HepG2 (cell line): ENCODE results near the gene FGF18. TPM values are rescaled to one million over a fixed set of nuclear protein-coding genes. Genes with fewer than 3 reads are reported as not detected.

Experiments used
- ATAC-seq: fragments of 200-7000 bp; cut with Tn5 transposase; 3 replicates; pipeline ENCODE4 v1.9.1; 2020; ENCODE audit warnings: mild to moderate bottlenecking, moderate library complexity
- BruUV-seq: library from RNA; stranded (reverse); fragments of 400-500 nt; replicated peaks from 2 replicates; lab custom pipeline; 2021; lab: Mats Ljungman, UMichigan
- CTCF ChIA-PET: fragments of 300-600 bp; formaldehyde crosslinking; extraction: SDS; loops from one replicate; lab custom pipeline; 2021; ENCODE audit warnings: low total read pairs, inconsistent platforms, low intra/inter-chr PET ratio; lab: Yijun Ruan, JAX
- POLR2A ChIA-PET: fragments of 350-600 bp; sonication (Branson Sonifier 250); formaldehyde crosslinking; loops from one replicate; lab custom pipeline; 2020; ENCODE audit warnings: antibody characterized with exemption, inconsistent platforms; lab: Yijun Ruan, JAX
- DNase-seq: peaks from one replicate; pipeline ENCODE4 v3.0.0-alpha.2; 2015; ENCODE audit warnings: low spot score
- FAIRE-seq: peaks from 3 replicates; lab custom pipeline; 2011; peaks lifted over from hg19 to GRCh38; lab: Jason Lieb, UNC
- H2AFZ ChIP-seq: one replicate; pipeline ENCODE4 v1.6.1; 2011; ENCODE audit warnings: low read length, inconsistent platforms
- H3K27ac ChIP-seq: fragments of 300-600 bp; 3 replicates; pipeline ENCODE4 v1.8.0; 2011; ENCODE audit warnings: mixed run types, mild to moderate bottlenecking, mixed read lengths, low read length, inconsistent platforms; ENCODE audit not compliant: insufficient read depth; ENCODE audit errors: extremely low read length
- H3K27me3 ChIP-seq, 2 experiments: fragments of 200-600 bp in 1 of 2; 2 replicates in 1 of 2; 3 replicates in 1 of 2; pipeline versions ENCODE4 v1.6.0 to v1.8.0; 2011; ENCODE audit warnings: low read length in 2 of 2, mild to moderate bottlenecking in 2 of 2, moderate library complexity in 2 of 2, inconsistent platforms in 1 of 2; ENCODE audit not compliant: insufficient read depth in 2 of 2, control insufficient read depth in 1 of 2
- H3K36me3 ChIP-seq, 2 experiments: fragments of 200-600 bp in 1 of 2; replicated peaks in 1 of 2; 2 replicates in 1 of 2; 3 replicates in 1 of 2; pipeline versions ENCODE4 v1.5.1 to v1.8.0; 2011; ENCODE audit warnings: low read length in 2 of 2, inconsistent platforms in 1 of 2; ENCODE audit not compliant: insufficient read depth in 2 of 2, control insufficient read depth in 1 of 2
- H3K4me1 ChIP-seq: 2 replicates; pipeline ENCODE4 v1.5.1; 2012; ENCODE audit warnings: low read length, inconsistent platforms; ENCODE audit not compliant: insufficient read depth
- H3K4me2 ChIP-seq: 2 replicates; pipeline ENCODE4 v1.6.0; 2011; ENCODE audit warnings: low read depth, low read length, inconsistent platforms
- H3K4me3 ChIP-seq, 3 experiments: fragments of 200-600 bp in 1 of 3; sonication (generic), shearing (Covaris generic) in 1 of 3; replicated peaks in 1 of 3; 2 replicates each; pipeline ENCODE4 v1.5.1; 2011 to 2016; ENCODE audit warnings: low read length in 3 of 3, inconsistent platforms in 2 of 3, low read depth in 2 of 3, mild to moderate bottlenecking in 2 of 3, control low read depth in 1 of 3, mixed read lengths in 1 of 3; ENCODE audit not compliant: insufficient read depth in 1 of 3
- H3K79me2 ChIP-seq: one replicate; pipeline ENCODE4 v1.6.1; 2011; ENCODE audit warnings: low read length, inconsistent platforms; ENCODE audit not compliant: insufficient read depth
- H3K9ac ChIP-seq: 2 replicates; pipeline ENCODE4 v1.6.0; 2011; ENCODE audit warnings: mild to moderate bottlenecking, low read depth, low read length, inconsistent platforms; ENCODE audit not compliant: insufficient read depth
- H3K9me3 ChIP-seq: 2 replicates; pipeline ENCODE4 v1.5.1; 2012; ENCODE audit warnings: mild to moderate bottlenecking, low read length
- H4K20me1 ChIP-seq: 2 replicates; pipeline ENCODE4 v1.6.0; 2011; ENCODE audit warnings: inconsistent platforms, mild to moderate bottlenecking, low read length, moderate library complexity; ENCODE audit not compliant: insufficient read depth
- ARID4A ChIP-seq: sonication (generic); formaldehyde crosslinking; IDR thresholded peaks from 2 replicates; pipeline ENCODE4 v1.5.0; 2020; ENCODE audit warnings: mild to moderate bottlenecking, missing genetic modification reagents, borderline replicate concordance
- CBX1 ChIP-seq: IDR thresholded peaks from one replicate; pipeline ENCODE4 v1.6.1; 2016; ENCODE audit warnings: antibody characterized with exemption, low read depth
- FOXM1 ChIP-seq: sonication (generic); formaldehyde crosslinking; IDR thresholded peaks from 2 replicates; pipeline ENCODE4 v1.5.0; 2020; ENCODE audit warnings: missing genetic modification reagents
- GABPA ChIP-seq, 2 experiments: IDR thresholded peaks; 2 replicates each; pipeline ENCODE4 v1.6.1; 2011 to 2016; ENCODE audit warnings: low read depth in 2 of 2, low read length in 1 of 2, missing biosample characterization in 1 of 2, missing genetic modification characterization in 1 of 2
- KLF13 ChIP-seq: sonication (generic); formaldehyde crosslinking; IDR thresholded peaks from 2 replicates; pipeline ENCODE4 v1.4.0; 2020; ENCODE audit warnings: mild to moderate bottlenecking, missing genetic modification reagents
- PAWR ChIP-seq: sonication (generic); formaldehyde crosslinking; IDR thresholded peaks from 2 replicates; pipeline ENCODE4 v1.4.0; 2020; ENCODE audit warnings: missing genetic modification reagents, mild to moderate bottlenecking, borderline replicate concordance
- SMAD1 ChIP-seq: sonication (generic); formaldehyde crosslinking; IDR thresholded peaks from 2 replicates; pipeline ENCODE4 v1.4.0; 2020; ENCODE audit warnings: missing genetic modification reagents, low read depth, mild to moderate bottlenecking, borderline replicate concordance
- TFAP4 ChIP-seq: sonication (generic); IDR thresholded peaks from 2 replicates; pipeline ENCODE4 v1.6.1; 2016; ENCODE audit warnings: low read depth, borderline replicate concordance
- ZEB1 ChIP-seq: IDR thresholded peaks from 2 replicates; pipeline ENCODE4 v1.6.1; 2012; ENCODE audit warnings: mild to moderate bottlenecking, low read depth, inconsistent platforms; ENCODE audit not compliant: insufficient replicate concordance
- ZNF446 ChIP-seq: sonication (generic); formaldehyde crosslinking; IDR thresholded peaks from 2 replicates; pipeline ENCODE4 v1.5.0; 2020; ENCODE audit warnings: mild to moderate bottlenecking, missing genetic modification reagents
- ZNF484 ChIP-seq: sonication (generic); formaldehyde crosslinking; IDR thresholded peaks from 2 replicates; pipeline ENCODE4 v1.5.1; 2020; ENCODE audit warnings: mild to moderate bottlenecking, low read depth, missing genetic modification reagents, borderline replicate concordance
- ZNF549 ChIP-seq: sonication (generic); formaldehyde crosslinking; IDR thresholded peaks from 2 replicates; pipeline ENCODE4 v1.5.0; 2020; ENCODE audit warnings: missing genetic modification reagents
- ZNF746 ChIP-seq: sonication (generic); formaldehyde crosslinking; IDR thresholded peaks from 2 replicates; pipeline ENCODE4 v1.8.0; 2022; ENCODE audit warnings: mild to moderate bottlenecking, missing genetic modification reagents
- ZNF770 ChIP-seq: sonication (generic); formaldehyde crosslinking; IDR thresholded peaks from 2 replicates; pipeline ENCODE4 v1.5.0; 2020; ENCODE audit warnings: mild to moderate bottlenecking, missing genetic modification reagents
- ZSCAN9 ChIP-seq: IDR thresholded peaks from 2 replicates; pipeline ENCODE4 v1.6.1; 2016; ENCODE audit warnings: borderline replicate concordance
- WGBS: methylation state at CpG from one replicate; pipeline ENCODE4 v1.1.6; 2017; ENCODE audit warnings: low lambda C conversion rate; 5-methylcytosine and 5-hydroxymethylcytosine counted together
- in situ Hi-C: cut with HindIII; loops from 2 replicates; pipeline ENCODE4 v1.10.0; 2017; ENCODE audit warnings: low pct_unique_long_range_greater_than_20kb; ENCODE audit not compliant: extremely low pct_ligation_motif_present
- intact Hi-C: fragments of 100-400 bp; cut with micrococcal nuclease; formaldehyde crosslinking; loops from one replicate; pipeline ENCODE4 v1.10.0; 2022; ENCODE audit not compliant: unreplicated experiment
- polyA plus RNA-seq, 8 experiments: library from polyadenylated mRNA; depleted of rRNA in 3 of 8; stranded (reverse) in 7 of 8; unstranded in 1 of 8; fragments of >200 nt; fragmentation: Illumina TruSeq in 4 of 8; extraction: Trizol in 4 of 8; gene quantifications; 2 replicates each; pipeline versions ENCODE4 v1.2.1 to v1.2.3, GENCODE V29; 2011 to 2016; ENCODE audit warnings: low read depth in 4 of 8, missing spikeins in 1 of 8, mixed read lengths in 1 of 8; ENCODE audit not compliant: insufficient read depth in 1 of 8
- total RNA-seq, 5 experiments: library from RNA; depleted of rRNA; stranded (reverse); fragments of >200 nt; fragmentation: Illumina TruSeq; extraction: Trizol; gene quantifications; 2 replicates each; pipeline ENCODE4 v1.2.3, GENCODE V29; 2016; ENCODE audit warnings: low read depth in 1 of 5

FGF18 gene
- total and polyA plus RNA-seq, 2 of the 13 experiments (the other 11 are each of a cell fraction or from before 2014, with no cell fraction given) = not detected

- no TSS peak for BruUV-seq
- TF ChIP-seq ZSCAN9 = no peak
- TF ChIP-seq ZNF770 (CRISPR knock-in tag) = no peak
- TF ChIP-seq TFAP4 = no peak
- TF ChIP-seq CBX1 = no peak
- TF ChIP-seq KLF13 (CRISPR knock-in tag) = no peak
- TF ChIP-seq GABPA (IDR thresholded peaks at IDR 0.05; ENCODE audit: low read depth, low read length) = no peak
- no peak for TF ChIP-seq GABPA (CRISPR knock-in tag; IDR thresholded peaks at IDR 0.05; ENCODE audit: low read depth)
- no peak for TF ChIP-seq ZNF446 (CRISPR knock-in tag)
- TF ChIP-seq FOXM1 (CRISPR knock-in tag) = no peak
- TF ChIP-seq PAWR (CRISPR knock-in tag) = no peak
- TF ChIP-seq ZNF549 (CRISPR knock-in tag) = no peak
- no peak for TF ChIP-seq SMAD1 (CRISPR knock-in tag)
- no peak for TF ChIP-seq ARID4A (CRISPR knock-in tag)
- TF ChIP-seq ZNF746 (CRISPR knock-in tag) = no peak
- TF ChIP-seq ZNF484 (CRISPR knock-in tag) = no peak
- no peak for TF ChIP-seq ZEB1
These were observed 16.5 kb downstream of the FGF18 start for GRCh38 chr5:171435908-171436307.

More at GRCh38 chr5:171435908-171436307, 16.5 kb downstream of the FGF18 start:
- Histone ChIP-seq H3K27ac (no peak overlapping the region), H3K27me3 (peaks cover 0 to 6% of the 10 kb centered on the region in 2 experiments; a peak in 1 of 5 replicates), H3K4me2 (no peak overlapping the region), H3K9me3 (no peaks in the 10 kb centered on the region), H3K4me3 (no peak overlapping the region), H4K20me1 (no peaks in the 10 kb centered on the region), H3K9ac (no peak overlapping the region), H3K4me1 (peaks cover 27% of the 10 kb centered on the region), H2AFZ (no peak overlapping the region), H3K79me2 (no peaks in the 10 kb centered on the region), H3K36me3 (no peaks in the 10 kb centered on the region)
- in situ Hi-C loops = no loop called here
- no peak for FAIRE-seq
- 73% methylated on average over 16 of the region's 20 CpGs for WGBS
- ATAC-seq = no peak
- no peak for DNase-seq
- ChIA-PET POLR2A (no interaction called here), CTCF (no interaction called here)
- intact Hi-C loops = no loop called here
